OCI-LY7 (cell line): ENCODE measurements around the gene TPCN2. TPM values are rescaled to one million over a fixed set of nuclear protein-coding genes. Genes with fewer than 3 reads are reported as not detected.
"Not testable (repeated sequence)": the region's sequence is repeated elsewhere in the genome, so short reads cannot be mapped to it uniquely, and the experiment has no call there.

Experiments used
- BruUV-seq: library from RNA; stranded (reverse); fragments of 400-500 nt; replicated peaks from 2 replicates; lab custom pipeline; 2021; lab: Mats Ljungman, UMichigan
- CTCF ChIA-PET: fragments of 300-600 bp; sonication (Branson Sonifier 250); formaldehyde crosslinking; loops from one replicate; lab custom pipeline; 2022; ENCODE audit warnings: antibody characterized with exemption; ENCODE audit not compliant: unreplicated experiment; lab: Charles Lee
- POLR2A ChIA-PET: fragments of 300-600 bp; sonication (Branson Sonifier 250); formaldehyde crosslinking; loops from one replicate; lab custom pipeline; 2022; ENCODE audit warnings: antibody characterized with exemption; lab: Charles Lee
- DNase-seq: peaks from one replicate; pipeline ENCODE4 v3.0.0-alpha.2; 2015; ENCODE audit warnings: low spot score
- H2AFZ ChIP-seq: fragments of 200-600 bp; sonication (generic), shearing (Covaris generic); 2 replicates; pipeline ENCODE4 v1.6.1; 2014; ENCODE audit warnings: mild to moderate bottlenecking, antibody characterized with exemption, low read length, moderate library complexity
- H3K27ac ChIP-seq: fragments of 200-600 bp; sonication (generic); 2 replicates; pipeline ENCODE4 v1.5.1; 2014; ENCODE audit warnings: mixed run types, low read depth, mild to moderate bottlenecking, moderate library complexity, low read length, inconsistent platforms; ENCODE audit not compliant: poor library complexity, severe bottlenecking
- H3K36me3 ChIP-seq: fragments of 200-600 bp; sonication (generic); 2 replicates; pipeline ENCODE4 v1.6.1; 2014; ENCODE audit warnings: mild to moderate bottlenecking, antibody characterized with exemption, low read length, moderate library complexity, mixed read lengths; ENCODE audit not compliant: insufficient read depth
- H3K4me1 ChIP-seq: fragments of 200-600 bp; sonication (generic); 2 replicates; pipeline ENCODE4 v1.5.1; 2014; ENCODE audit warnings: mild to moderate bottlenecking, low read length; ENCODE audit not compliant: insufficient read depth, poor library complexity, severe bottlenecking
- H3K4me2 ChIP-seq: fragments of 200-600 bp; sonication (generic); 2 replicates; pipeline ENCODE4 v1.6.1; 2014; ENCODE audit warnings: mild to moderate bottlenecking, low read length
- H3K4me3 ChIP-seq: fragments of 200-600 bp; sonication (generic); 2 replicates; pipeline ENCODE4 v1.5.1; 2014; ENCODE audit warnings: mild to moderate bottlenecking, low read depth, low read length; ENCODE audit not compliant: poor library complexity, severe bottlenecking
- H3K79me2 ChIP-seq: fragments of 200-600 bp; sonication (generic); 2 replicates; pipeline ENCODE4 v1.6.1; 2016; ENCODE audit warnings: low read depth, mild to moderate bottlenecking, low read length, moderate library complexity, mixed read lengths; ENCODE audit not compliant: insufficient read depth
- H3K9me2 ChIP-seq: fragments of 200-600 bp; sonication (generic); 2 replicates; pipeline ENCODE4 v1.6.1; 2016; ENCODE audit warnings: mild to moderate bottlenecking, low read length, mixed read lengths; ENCODE audit not compliant: insufficient read depth
- H3K9me3 ChIP-seq: fragments of 200-600 bp; sonication (generic); 2 replicates; pipeline ENCODE4 v1.6.1; 2014; ENCODE audit warnings: mild to moderate bottlenecking, mixed run types, low read length, mixed read lengths
- H4K20me1 ChIP-seq: fragments of 200-600 bp; sonication (generic); 2 replicates; pipeline ENCODE4 v1.6.1; 2014; ENCODE audit warnings: mild to moderate bottlenecking, antibody characterized with exemption, low read length, moderate library complexity, mixed read lengths; ENCODE audit not compliant: insufficient read depth
- EZH2phosphoT487 ChIP-seq: fragments of 200-600 bp; sonication (generic); IDR thresholded peaks from 2 replicates; pipeline ENCODE4 v1.6.1; 2018; ENCODE audit warnings: low read depth, borderline replicate concordance, mild to moderate bottlenecking, mixed run types, antibody characterized with exemption, low read length, moderate library complexity, mixed read lengths
- intact Hi-C: fragments of 100-400 bp; cut with micrococcal nuclease; formaldehyde crosslinking; loops from one replicate; pipeline ENCODE4 v1.10.0; 2022; ENCODE audit not compliant: unreplicated experiment
- total RNA-seq, 2 experiments: library from RNA; depleted of rRNA in 1 of 2; stranded (reverse); fragments of >200 nt in 1 of 2; shearing (Covaris generic) in 1 of 2; gene quantifications; 2 replicates each; pipeline ENCODE4 v1.2.3, GENCODE V29; 2014 to 2022
- TF ChIP-seq, protein P1 (sequence below): fragments of 200-600 bp; sonication (generic); conservative IDR thresholded peaks from 2 replicates; pipeline ENCODE4 v1.5.1; 2014; ENCODE audit warnings: mild to moderate bottlenecking, antibody characterized with exemption, low read length, moderate library complexity, mixed read lengths

The TPCN2 gene
- total RNA-seq, 2 experiments from 2014 or later, result 21.5 to 65.2 TPM

DNA sequence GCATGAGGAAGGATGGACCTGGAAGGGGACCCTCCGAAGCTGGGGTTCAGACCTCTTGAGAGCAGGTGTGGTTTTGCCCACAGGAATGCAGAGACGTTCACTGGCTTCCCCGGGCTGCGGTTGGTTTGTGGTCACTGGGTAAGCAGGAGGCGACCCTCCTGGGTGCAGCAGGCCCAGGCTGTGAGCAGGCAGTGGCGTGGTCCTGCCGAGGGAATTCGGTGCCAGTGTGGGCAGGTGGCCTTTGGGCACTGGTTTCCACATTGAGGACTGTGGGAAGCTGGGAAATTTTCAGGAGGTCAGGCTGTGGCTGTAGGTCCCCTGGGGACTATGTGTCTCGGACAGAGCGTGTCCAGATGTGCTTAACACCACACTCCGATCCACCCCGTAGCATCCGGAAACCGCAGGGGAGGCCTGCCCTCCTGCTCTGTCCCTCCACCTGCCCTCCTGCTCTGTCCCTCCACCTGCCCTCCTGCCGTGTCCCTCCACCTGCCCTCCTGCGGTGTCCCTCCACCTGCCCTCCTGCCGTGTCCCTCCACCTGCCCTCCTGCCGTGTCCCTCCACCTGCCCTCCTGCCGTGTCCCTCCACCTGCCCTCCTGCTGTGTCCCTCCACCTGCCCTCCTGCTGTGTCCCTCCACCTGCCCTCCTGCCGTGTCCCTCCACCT is 27.5 kb downstream of the TPCN2 start:
- Histone ChIP-seq H3K4me3 (no peak overlapping the region), H3K9me3 (no peaks in the 10 kb centered on the region), H3K27ac (no peak overlapping the region), H3K36me3 (peaks cover 59% of the 10 kb centered on the region), H3K4me1 (no peaks in the 10 kb centered on the region), H2AFZ (no peak overlapping the region), H3K79me2 (no peaks in the 10 kb centered on the region), H3K4me2 (no peak overlapping the region), H4K20me1 (no peaks in the 10 kb centered on the region), H3K9me2 (no peaks in the 10 kb centered on the region)
- no peak for DNase-seq
- ChIA-PET POLR2A (no interaction called here), CTCF (no interaction called here)
- intact Hi-C loops, result no loop called here
- no peak for TF ChIP-seq EZH2phosphoT487
- TF ChIP-seq, protein P1, sequence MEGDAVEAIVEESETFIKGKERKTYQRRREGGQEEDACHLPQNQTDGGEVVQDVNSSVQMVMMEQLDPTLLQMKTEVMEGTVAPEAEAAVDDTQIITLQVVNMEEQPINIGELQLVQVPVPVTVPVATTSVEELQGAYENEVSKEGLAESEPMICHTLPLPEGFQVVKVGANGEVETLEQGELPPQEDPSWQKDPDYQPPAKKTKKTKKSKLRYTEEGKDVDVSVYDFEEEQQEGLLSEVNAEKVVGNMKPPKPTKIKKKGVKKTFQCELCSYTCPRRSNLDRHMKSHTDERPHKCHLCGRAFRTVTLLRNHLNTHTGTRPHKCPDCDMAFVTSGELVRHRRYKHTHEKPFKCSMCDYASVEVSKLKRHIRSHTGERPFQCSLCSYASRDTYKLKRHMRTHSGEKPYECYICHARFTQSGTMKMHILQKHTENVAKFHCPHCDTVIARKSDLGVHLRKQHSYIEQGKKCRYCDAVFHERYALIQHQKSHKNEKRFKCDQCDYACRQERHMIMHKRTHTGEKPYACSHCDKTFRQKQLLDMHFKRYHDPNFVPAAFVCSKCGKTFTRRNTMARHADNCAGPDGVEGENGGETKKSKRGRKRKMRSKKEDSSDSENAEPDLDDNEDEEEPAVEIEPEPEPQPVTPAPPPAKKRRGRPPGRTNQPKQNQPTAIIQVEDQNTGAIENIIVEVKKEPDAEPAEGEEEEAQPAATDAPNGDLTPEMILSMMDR, result no peak
- BruUV-seq, result no TSS peak

DNA sequence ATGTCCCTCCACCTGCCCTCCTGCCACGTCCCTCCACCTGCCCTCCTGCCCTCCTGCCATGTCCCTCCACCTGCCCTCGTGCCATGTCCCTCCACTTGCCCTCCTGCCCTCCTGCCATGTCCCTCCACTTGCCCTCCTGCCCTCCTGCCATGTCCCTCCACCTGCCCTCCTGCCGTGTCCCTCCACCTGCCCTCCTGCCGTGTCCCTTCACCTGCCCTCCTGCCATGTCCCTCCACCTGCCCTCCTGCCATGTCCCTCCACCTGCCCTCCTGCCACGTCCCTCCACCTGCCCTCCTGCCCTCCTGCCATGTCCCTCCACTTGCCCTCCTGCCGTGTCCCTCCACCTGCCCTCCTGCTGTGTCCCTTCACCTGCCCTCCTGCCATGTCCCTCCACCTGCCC is 28.2 kb downstream of the TPCN2 start:
- BruUV-seq, H3K4me2 ChIP-seq, CTCF ChIA-PET, H3K4me3 ChIP-seq, H3K4me1 ChIP-seq, H2AFZ ChIP-seq, POLR2A ChIA-PET, H3K27ac ChIP-seq, DNase-seq, H3K9me2 ChIP-seq, H3K9me3 ChIP-seq, H3K79me2 ChIP-seq, H4K20me1 ChIP-seq, intact Hi-C loops: not testable (repeated sequence)
- H3K36me3 ChIP-seq, result peaks cover 57% of the 10 kb centered on the region

DNA sequence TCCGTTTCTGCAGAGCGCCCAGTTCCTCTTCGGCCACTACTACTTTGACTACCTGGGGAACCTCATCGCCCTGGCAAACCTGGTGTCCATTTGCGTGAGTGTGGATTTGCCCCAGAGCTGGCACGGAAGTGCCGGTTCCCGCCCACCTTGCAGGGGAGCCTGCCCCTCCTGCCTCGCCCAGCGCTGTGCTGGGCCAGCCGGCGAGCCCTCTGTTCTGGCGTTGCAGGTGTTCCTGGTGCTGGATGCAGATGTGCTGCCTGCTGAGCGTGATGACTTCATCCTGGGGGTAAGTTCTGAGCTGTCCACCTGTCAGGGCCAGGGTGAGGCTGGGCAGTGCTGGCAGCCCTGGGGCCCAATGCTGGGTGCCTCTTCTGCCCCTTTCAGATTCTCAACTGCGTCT is 29.8 kb downstream of the TPCN2 start:
- H2AFZ ChIP-seq, result no peak overlapping the region
- TF ChIP-seq EZH2phosphoT487, result no peak
- TF ChIP-seq, protein P1, result no peak
- no peaks in the 10 kb centered on the region for H3K9me3 ChIP-seq
- H3K36me3 ChIP-seq, result peaks cover 46% of the 10 kb centered on the region
- POLR2A ChIA-PET, result no interaction called here
- intact Hi-C loops, result no loop called here
- BruUV-seq, result no TSS peak
- no peaks in the 10 kb centered on the region for H4K20me1 ChIP-seq
- CTCF ChIA-PET, result no interaction called here
- no peaks in the 10 kb centered on the region for H3K4me1 ChIP-seq
- DNase-seq, result no peak
- H3K4me3 ChIP-seq, result no peak overlapping the region
- H3K9me2 ChIP-seq, result no peaks in the 10 kb centered on the region
- no peak overlapping the region for H3K27ac ChIP-seq
- no peaks in the 10 kb centered on the region for H3K79me2 ChIP-seq
- H3K4me2 ChIP-seq, result no peak overlapping the region
